Upper lobe of right lung (tissue), 1 donor: ENCODE measurements around the gene PRKCE. TPM values are rescaled to one million over a fixed set of nuclear protein-coding genes. Genes with fewer than 3 reads are reported as not detected.
A peak's percentile ranks its signal among the peaks of the same experiment; 100 is the strongest.

Experiments
- ATAC-seq: fragments of 200-7000 bp; cut with Tn5 transposase; one replicate; pipeline ENCODE4 v1.9.1; 2020; ENCODE audit warnings: mild to moderate bottlenecking, moderate library complexity
- DNase-seq: peaks from one replicate; pipeline ENCODE4 v3.0.0-alpha.2; 2020
- H3K27ac ChIP-seq: fragments of 200-600 bp; one replicate; pipeline ENCODE4 v1.8.0; 2022
- H3K27me3 ChIP-seq: fragments of 200-600 bp; one replicate; pipeline ENCODE4 v1.8.0; 2022; ENCODE audit warnings: mild to moderate bottlenecking
- H3K36me3 ChIP-seq: fragments of 200-600 bp; one replicate; pipeline ENCODE4 v1.8.0; 2022
- H3K4me1 ChIP-seq: fragments of 200-600 bp; one replicate; pipeline ENCODE4 v1.8.0; 2022
- H3K4me3 ChIP-seq: fragments of 200-600 bp; one replicate; pipeline ENCODE4 v1.8.0; 2022; ENCODE audit warnings: mild to moderate bottlenecking
- H3K9me3 ChIP-seq: fragments of 200-600 bp; one replicate; pipeline ENCODE4 v1.8.0; 2022
- intact Hi-C: fragments of 100-400 bp; cut with DNase I; formaldehyde crosslinking; loops from one replicate; pipeline ENCODE4 v1.11.0; 2022
- total RNA-seq: library from RNA; stranded (reverse); fragmentation: NEBNext Ultra II Directional; extraction: Animal tissue kit (Norgen Biotek cat#: 25700); gene quantifications from one replicate; pipeline ENCODE4 v1.2.1, GENCODE V29; 2021
- TF ChIP-seq, protein P1 (sequence below): fragments of 200-600 bp; IDR thresholded peaks from one replicate; pipeline ENCODE4 v1.8.0; 2022; ENCODE audit warnings: antibody characterized with exemption
- donor health status: DM: no; HTN: yes; CAD: no; lungs with severe emphysema.

The PRKCE gene
- total RNA-seq, 1 donor from 2014 or later: 65.6 TPM

DNA sequence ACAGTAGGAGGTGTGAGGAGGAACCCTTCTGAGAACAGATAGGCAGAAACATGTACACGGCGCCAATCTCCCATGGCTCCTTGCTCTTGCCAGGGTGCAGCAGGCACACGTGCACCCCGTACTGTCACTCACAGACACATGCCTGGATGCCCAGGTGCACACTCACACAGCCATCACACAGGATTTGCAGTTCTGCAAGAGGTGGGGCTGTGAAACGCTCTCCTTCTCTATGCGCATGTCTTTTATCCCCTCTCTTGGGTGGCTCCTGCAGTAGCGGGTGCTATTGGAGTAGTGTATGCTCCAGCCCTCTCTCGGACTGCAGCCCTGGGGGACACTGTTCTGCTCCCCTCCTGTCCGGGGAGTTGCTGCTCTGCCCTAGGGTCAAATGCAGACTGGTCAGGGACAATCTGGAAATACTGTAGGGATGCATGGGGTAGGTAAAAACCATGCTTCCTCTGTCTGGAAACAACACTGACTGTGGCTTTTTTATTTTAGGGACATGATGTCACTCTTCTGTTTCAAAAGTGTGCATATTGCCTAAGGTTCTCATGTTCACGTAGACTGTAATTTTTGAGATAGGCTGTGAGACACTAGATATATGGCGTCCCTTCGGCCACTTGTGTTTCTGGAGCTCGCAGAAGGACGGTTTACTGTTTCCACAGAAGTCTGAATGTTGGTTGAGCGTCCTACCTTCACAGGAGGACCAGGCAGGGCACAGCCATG lies 118.5 kb downstream of the PRKCE start:
- DNase-seq (no peak), ATAC-seq (no peak)
- H3K4me3 ChIP-seq: no peak overlapping the region
- intact Hi-C loops: loop anchor here (10.0 kb wide), 1 partner anchor 115 kb away; the partner anchor contains the start of gene PRKCE
- peaks cover 32% of the 10 kb centered on the region for H3K4me1 ChIP-seq
- H3K27ac ChIP-seq: no peak overlapping the region
- H3K36me3 ChIP-seq: no peaks in the 10 kb centered on the region
- no peaks in the 10 kb centered on the region for H3K9me3 ChIP-seq
- TF ChIP-seq, protein P1, sequence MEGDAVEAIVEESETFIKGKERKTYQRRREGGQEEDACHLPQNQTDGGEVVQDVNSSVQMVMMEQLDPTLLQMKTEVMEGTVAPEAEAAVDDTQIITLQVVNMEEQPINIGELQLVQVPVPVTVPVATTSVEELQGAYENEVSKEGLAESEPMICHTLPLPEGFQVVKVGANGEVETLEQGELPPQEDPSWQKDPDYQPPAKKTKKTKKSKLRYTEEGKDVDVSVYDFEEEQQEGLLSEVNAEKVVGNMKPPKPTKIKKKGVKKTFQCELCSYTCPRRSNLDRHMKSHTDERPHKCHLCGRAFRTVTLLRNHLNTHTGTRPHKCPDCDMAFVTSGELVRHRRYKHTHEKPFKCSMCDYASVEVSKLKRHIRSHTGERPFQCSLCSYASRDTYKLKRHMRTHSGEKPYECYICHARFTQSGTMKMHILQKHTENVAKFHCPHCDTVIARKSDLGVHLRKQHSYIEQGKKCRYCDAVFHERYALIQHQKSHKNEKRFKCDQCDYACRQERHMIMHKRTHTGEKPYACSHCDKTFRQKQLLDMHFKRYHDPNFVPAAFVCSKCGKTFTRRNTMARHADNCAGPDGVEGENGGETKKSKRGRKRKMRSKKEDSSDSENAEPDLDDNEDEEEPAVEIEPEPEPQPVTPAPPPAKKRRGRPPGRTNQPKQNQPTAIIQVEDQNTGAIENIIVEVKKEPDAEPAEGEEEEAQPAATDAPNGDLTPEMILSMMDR: no peak
- no peaks in the 10 kb centered on the region for H3K27me3 ChIP-seq

DNA sequence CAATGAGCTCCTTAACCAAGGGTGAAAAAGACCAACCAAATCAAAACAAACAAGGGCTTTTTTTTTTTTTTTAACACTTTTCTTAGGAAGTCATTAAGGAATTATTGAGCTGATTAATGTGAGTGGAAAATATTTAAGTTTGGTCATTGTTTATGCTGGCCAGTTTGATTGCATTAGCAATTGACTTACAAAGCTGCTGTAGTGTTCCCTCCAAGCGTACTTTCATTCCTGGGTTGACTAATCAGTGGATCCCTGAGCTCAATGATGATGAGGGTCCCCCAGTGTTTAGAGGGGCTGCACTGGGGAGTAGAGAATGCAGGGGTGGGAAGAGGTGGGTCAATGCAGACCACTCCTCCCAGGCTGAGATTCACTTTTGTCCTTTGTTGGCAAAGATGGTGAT lies 119.3 kb downstream of the PRKCE start:
- H3K9me3 ChIP-seq: no peaks in the 10 kb centered on the region
- DNase-seq (no peak), ATAC-seq (no peak)
- peaks cover 24% of the 10 kb centered on the region for H3K4me1 ChIP-seq
- TF ChIP-seq, protein P1: no peak
- H3K27ac ChIP-seq: no peak overlapping the region
- intact Hi-C loops: loop anchor here (10.0 kb wide), 1 partner anchor 116 kb away; the partner anchor contains the start of gene PRKCE
- no peaks in the 10 kb centered on the region for H3K27me3 ChIP-seq
- H3K36me3 ChIP-seq: no peaks in the 10 kb centered on the region
- no peak overlapping the region for H3K4me3 ChIP-seq

DNA sequence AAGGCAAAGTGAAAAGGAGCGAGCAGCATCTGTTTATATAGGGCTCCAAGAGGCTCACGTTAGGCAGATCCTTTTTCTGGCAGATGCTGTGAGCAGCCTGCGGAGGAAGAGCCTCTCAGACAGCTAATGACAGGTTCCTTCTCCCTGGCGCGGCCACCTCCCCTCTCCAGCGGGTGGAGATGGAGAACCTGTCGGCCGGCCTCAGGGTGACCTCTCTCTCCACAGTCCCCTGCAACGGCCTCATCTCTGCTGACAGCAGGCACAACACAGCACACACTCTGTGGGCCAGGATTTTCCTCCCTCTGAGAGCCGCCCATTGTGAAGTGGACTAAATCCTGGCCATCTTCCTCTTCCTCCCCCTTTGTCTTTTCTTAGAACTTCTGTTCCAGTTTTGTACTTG lies 119.8 kb downstream of the PRKCE start:
- peak overlapping the region; percentile 17 for H3K27ac ChIP-seq
- ATAC-seq (peak; percentile 78), DNase-seq (peak; percentile 66)
- H3K4me1 ChIP-seq: peaks cover 22% of the 10 kb centered on the region
- H3K36me3 ChIP-seq: no peaks in the 10 kb centered on the region
- H3K4me3 ChIP-seq: no peak overlapping the region
- H3K27me3 ChIP-seq: no peaks in the 10 kb centered on the region
- no peaks in the 10 kb centered on the region for H3K9me3 ChIP-seq
- TF ChIP-seq, protein P1: no peak
- intact Hi-C loops: loop anchor here (10.0 kb wide), 1 partner anchor 116 kb away; the partner anchor contains the start of gene PRKCE

DNA sequence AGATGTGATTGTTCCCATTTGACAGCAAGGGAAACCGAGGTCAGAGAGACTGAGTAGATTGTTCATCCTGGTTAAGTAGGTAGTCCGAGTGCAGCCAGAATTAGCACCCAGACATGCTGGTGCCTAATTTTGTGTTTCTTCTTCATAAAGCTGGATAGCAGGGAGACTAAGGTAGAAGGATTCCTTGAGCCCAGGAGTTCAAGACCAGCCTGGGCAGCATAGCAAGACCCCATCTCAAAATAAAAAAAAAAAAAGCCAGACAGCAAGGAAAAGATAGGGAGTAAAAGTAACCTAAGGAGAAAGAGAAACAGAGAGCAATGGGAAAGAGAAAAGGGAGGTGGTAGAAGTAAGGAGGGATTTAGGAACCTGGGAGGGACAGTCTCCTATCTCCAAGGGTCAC lies 120.6 kb downstream of the PRKCE start:
- no peaks in the 10 kb centered on the region for H3K9me3 ChIP-seq
- intact Hi-C loops: loop anchor here (10.0 kb wide), 1 partner anchor 117 kb away; the partner anchor contains the start of gene PRKCE
- ATAC-seq (no peak), DNase-seq (no peak)
- peaks cover 25% of the 10 kb centered on the region for H3K4me1 ChIP-seq
- H3K36me3 ChIP-seq: no peaks in the 10 kb centered on the region
- no peak overlapping the region for H3K4me3 ChIP-seq
- H3K27ac ChIP-seq: no peak overlapping the region
- TF ChIP-seq, protein P1: no peak
- no peaks in the 10 kb centered on the region for H3K27me3 ChIP-seq

GRCh38 chr2:45773909-45774308 lies 122.4 kb downstream of the PRKCE start:
- TF ChIP-seq, protein P1: no peak
- Histone ChIP-seq H3K27ac (no peak overlapping the region), H3K9me3 (no peaks in the 10 kb centered on the region), H3K4me3 (no peak overlapping the region), H3K4me1 (peaks cover 22% of the 10 kb centered on the region), H3K27me3 (no peaks in the 10 kb centered on the region), H3K36me3 (no peaks in the 10 kb centered on the region)
- ATAC-seq (no peak), DNase-seq (no peak)
- intact Hi-C loops: loop anchor here (10.0 kb wide), 1 partner anchor 119 kb away; the partner anchor contains the start of gene PRKCE
